Cardiac fibroblast (primary cell): Measurements from ENCODE around the gene ZFYVE9.
A peak's percentile ranks its signal among the peaks of the same experiment; 100 is the strongest.

Experiments
- DNase-seq, 2 donors: peaks; one replicate each; pipeline versions ENCODE4 v3.0.0 to v3.0.0-alpha.2; 2010; ENCODE audit warnings: low read depth in 2 of 2
- H3K4me3 ChIP-seq, 2 donors: replicated peaks in 1 of 2; 1 replicate in 1 of 2; 2 replicates in 1 of 2; pipeline ENCODE4 v1.5.1; 2011; ENCODE audit warnings: low read depth in 2 of 2, low read length in 2 of 2, mild to moderate bottlenecking in 2 of 2, moderate library complexity in 1 of 2
- CTCF ChIP-seq: IDR thresholded peaks from one replicate; pipeline ENCODE4 v1.5.1; 2011; ENCODE audit warnings: low read depth, mild to moderate bottlenecking, low read length, inconsistent platforms

The ZFYVE9 gene

GRCh38 chr1:52186449-52186848 is 44.6 kb downstream of the ZFYVE9 start:
- peak; percentile 33 to 43 for DNase-seq
- H3K4me3 ChIP-seq = no peak overlapping the region
- no peak for TF ChIP-seq CTCF

DNA sequence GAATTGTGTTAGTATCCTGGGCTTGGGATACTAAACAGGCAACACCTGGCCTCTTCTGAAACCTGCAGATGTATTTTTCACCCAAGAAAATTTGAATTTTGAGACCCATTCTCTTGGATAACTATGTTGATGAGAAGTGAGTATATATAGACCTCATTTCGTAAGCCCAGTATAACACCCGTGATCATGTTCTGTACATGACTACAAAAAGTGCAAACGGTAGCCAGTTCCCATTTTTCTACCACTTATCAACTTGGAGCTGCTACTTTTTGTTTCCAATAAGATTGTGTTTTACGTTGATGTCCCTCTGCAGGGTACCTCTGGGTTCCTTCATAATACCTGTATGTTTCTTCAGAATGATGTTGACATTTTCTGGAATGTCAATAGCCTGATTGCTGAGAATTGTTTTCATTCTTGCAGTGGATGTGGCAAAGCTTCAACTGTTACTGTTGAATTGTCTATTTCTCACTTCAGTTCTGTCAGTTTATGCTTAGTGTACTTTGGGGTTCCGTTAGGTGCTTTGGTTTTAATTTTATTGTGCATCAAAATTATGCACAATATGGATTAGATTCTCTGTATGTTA is 48.1 kb downstream of the ZFYVE9 start:
- H3K4me3 ChIP-seq = no peak overlapping the region
- no peak for TF ChIP-seq CTCF
- DNase-seq = no peak

- DNase-seq = no peak
- no peak for TF ChIP-seq CTCF
- H3K4me3 ChIP-seq = no peak overlapping the region
Measured at GRCh38 chr1:52190500-52191252, 48.8 kb downstream of the ZFYVE9 start.

GRCh38 chr1:52191395-52191965 is 49.6 kb downstream of the ZFYVE9 start:
- no peak for TF ChIP-seq CTCF
- no peak overlapping the region for H3K4me3 ChIP-seq
- no peak for DNase-seq

DNA sequence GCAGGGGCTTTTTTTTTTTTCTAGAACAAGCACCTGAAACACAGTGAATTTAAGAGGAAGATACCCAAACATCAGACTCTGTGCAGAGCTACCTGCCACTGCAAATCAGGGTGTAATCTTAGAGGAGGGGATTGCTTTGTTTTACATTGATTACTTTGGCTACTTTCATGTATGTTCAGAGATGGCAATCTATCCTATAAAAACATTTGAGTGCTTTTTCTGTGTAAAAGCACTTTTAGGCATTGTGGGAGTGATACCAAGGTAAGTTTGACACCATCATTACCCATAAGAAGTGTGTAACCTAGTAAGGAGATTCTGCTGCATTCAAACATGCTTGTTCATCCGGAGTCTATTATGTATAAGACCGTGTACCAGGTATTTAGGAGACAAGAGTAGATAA is 50.1 kb downstream of the ZFYVE9 start:
- no peak for TF ChIP-seq CTCF
- DNase-seq = no peak
- H3K4me3 ChIP-seq = no peak overlapping the region

DNA sequence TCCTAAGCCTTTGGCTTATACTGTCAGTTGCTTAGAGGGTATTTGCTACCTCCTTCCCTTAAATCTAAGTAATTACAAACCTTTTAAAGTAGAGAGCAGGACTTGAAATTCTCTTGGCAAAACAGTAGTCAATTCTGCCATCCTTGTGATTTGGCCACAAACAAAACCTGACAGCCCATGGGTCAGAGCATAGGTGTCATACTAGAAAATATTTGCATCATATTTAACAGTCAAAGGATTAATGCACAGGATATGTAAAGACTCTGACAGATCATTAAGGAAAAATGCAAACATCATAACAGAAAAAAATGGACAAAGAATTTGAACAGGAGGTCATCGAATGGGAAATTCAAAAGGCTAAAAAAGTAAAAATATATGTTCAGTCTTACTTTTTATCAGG is 50.5 kb downstream of the ZFYVE9 start:
- TF ChIP-seq CTCF = no peak
- peak in 1 of 2 donors; percentile 47 for DNase-seq

More for the DNA sequence above, 50.5 kb downstream of the ZFYVE9 start:
- H3K4me3 ChIP-seq = no peak overlapping the region
